PC-3 (cell line): ENCODE results near the gene EXOC8.

Experiments used
- CTCF ChIP-seq: fragments of 300-600 bp; sonication (generic); conservative IDR thresholded peaks from 2 replicates; pipeline ENCODE4 v1.5.1; 2017; ENCODE audit warnings: antibody characterized with exemption, low read depth, mild to moderate bottlenecking, low read length
- EZH2 ChIP-seq: fragments of 300-600 bp; sonication (generic); IDR thresholded peaks from one replicate; pipeline ENCODE4 v1.6.1; 2017; ENCODE audit warnings: antibody characterized with exemption, mild to moderate bottlenecking, low read length; ENCODE audit not compliant: unreplicated experiment
- EZH2phosphoT487 ChIP-seq: fragments of 300-600 bp; sonication (generic); IDR thresholded peaks from 2 replicates; pipeline ENCODE4 v1.6.1; 2018; ENCODE audit warnings: mild to moderate bottlenecking, antibody characterized with exemption, low read length, borderline replicate concordance

- TF ChIP-seq CTCF (no peak), EZH2 (no peak), EZH2phosphoT487 (no peak)
These were observed 8.2 kb downstream of the EXOC8 start for GRCh38 chr1:231329483-231329882.
